HG02759 (cell line): ENCODE results near the gene SH3D21.

ENCODE experiments used
- ATAC-seq: cut with Tn5 transposase; IDR thresholded peaks from one replicate; pipeline ENCODE4 v1.9.1; 2021; ENCODE audit warnings: mild to moderate bottlenecking, moderate library complexity; ENCODE audit not compliant: unreplicated experiment

Gene SH3D21

DNA sequence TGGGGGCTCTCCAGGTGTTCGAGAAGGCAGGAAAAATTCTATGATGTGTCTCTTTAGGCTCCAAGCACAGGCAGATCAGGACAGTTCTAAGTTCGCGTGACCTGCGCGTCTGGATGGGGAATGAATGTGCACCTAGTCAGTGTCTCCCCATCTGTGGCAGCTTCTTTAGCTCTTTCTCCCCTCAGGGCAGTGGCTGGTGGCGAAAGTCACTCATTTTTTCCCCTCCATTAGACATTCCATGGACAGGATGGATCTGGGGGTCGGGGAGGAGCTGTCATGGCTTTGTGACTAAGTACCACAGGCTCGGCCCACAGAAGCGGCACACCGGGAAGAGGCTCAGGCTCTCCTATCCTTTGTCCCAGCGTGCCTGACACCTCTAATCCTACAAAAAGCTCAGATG is 48.3 kb downstream of the SH3D21 start:
- no peak for ATAC-seq

DNA sequence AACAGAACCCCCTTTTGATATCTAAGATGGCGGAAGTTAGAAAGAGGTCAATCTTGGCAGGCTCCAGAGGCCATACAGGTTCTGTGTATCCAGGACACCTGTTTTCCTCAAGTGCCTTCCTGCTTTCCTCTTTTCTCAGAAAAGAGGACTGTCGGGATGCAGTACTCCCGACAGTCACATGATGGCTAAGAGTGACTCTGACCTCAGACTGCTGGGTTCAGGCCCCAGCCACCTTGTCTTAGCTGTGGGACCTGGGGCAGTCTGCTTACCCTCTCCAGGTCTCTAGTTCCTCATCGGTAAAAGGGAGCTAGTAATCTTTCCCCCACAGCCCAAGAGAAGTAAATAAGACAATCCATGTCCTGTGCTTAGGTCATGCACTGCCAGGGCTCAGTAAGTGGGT is 49.6 kb downstream of the SH3D21 start:
- ATAC-seq, result no peak

- ATAC-seq, result no peak
These were observed 52.4 kb downstream of the SH3D21 start for GRCh38 chr1:36358514-36359084.

DNA sequence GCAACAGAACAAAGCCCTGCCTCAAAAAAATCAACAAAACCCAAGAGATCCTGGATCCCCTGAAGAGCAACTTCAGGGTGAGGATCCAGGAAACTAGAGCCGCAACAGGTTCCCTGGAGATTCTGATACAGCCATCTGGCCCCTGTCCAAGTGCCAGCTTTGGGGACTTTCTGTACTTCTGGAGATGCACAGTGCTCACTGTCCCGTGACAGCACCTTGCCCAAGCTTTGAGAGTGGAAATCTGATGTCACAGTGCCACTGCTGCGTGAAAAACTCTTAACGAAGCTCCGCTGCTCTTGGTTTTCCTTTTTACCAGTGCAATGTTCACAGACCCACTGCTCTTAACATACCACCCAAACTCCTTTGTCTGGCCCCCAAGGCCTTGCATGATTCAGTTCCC is 53.2 kb downstream of the SH3D21 start:
- no peak for ATAC-seq

GRCh38 chr1:36359911-36360550 is 53.9 kb downstream of the SH3D21 start:
- no peak for ATAC-seq

DNA sequence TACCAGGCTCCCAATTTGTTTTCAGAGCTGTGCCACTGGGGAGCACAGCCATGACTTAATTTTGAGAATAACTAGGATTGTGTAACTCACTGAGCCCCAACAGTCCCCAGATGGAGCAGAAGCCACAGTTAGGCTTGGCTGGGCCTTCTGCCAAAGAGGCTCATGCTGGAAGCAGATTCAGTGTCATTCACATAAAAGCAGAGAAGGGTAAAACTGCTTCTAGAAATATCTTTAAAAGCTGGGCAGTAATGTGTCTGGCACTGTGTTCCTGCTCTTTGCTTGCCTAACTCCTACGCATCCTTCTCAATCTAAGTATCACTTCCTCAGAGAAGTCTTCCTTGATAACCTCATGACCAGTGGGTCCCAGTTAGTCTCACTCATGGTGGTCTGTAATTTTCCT is 59.2 kb downstream of the SH3D21 start:
- no peak for ATAC-seq

GRCh38 chr1:36366091-36366661 is 60.0 kb downstream of the SH3D21 start:
- no peak for ATAC-seq

GRCh38 chr1:36367066-36367465 is 60.9 kb downstream of the SH3D21 start:
- ATAC-seq, result no peak

GRCh38 chr1:36367798-36368197 is 61.6 kb downstream of the SH3D21 start:
- ATAC-seq, result no peak

GRCh38 chr1:36369061-36369861 is 63.1 kb downstream of the SH3D21 start:
- no peak for ATAC-seq
